Epidermal melanocyte (primary cell): Measurements from ENCODE around the gene SNX33.
A peak's percentile ranks its signal among the peaks of the same experiment; 100 is the strongest.
"Not testable (repeated sequence)": the region's sequence is repeated elsewhere in the genome, so short reads cannot be mapped to it uniquely, and the experiment has no call there.

Experiments used
- DNase-seq: peaks from one replicate; pipeline ENCODE4 v3.0.0; 2011; ENCODE audit warnings: low spot score; ENCODE audit not compliant: insufficient read length

The SNX33 gene

GRCh38 chr15:75659928-75660645 lies 12.4 kb downstream of the SNX33 start:
- peak; percentile 72 for DNase-seq

- DNase-seq, result peak; percentile 95
Measured at GRCh38 chr15:75661100-75661755, 13.5 kb downstream of the SNX33 start.

- no peak for DNase-seq
Measured at GRCh38 chr15:75661756-75662140, 14.0 kb downstream of the SNX33 start.

- DNase-seq, result no peak
Measured at GRCh38 chr15:75662823-75663519, 15.3 kb downstream of the SNX33 start.

GRCh38 chr15:75663931-75664421 lies 16.3 kb downstream of the SNX33 start:
- no peak for DNase-seq

GRCh38 chr15:75666823-75667501 lies 19.2 kb downstream of the SNX33 start:
- DNase-seq, result peak; percentile 74

GRCh38 chr15:75669191-75669878 lies 21.6 kb downstream of the SNX33 start:
- no peak for DNase-seq

- no peak for DNase-seq
Measured at GRCh38 chr15:75669879-75670212, 22.1 kb downstream of the SNX33 start.

GRCh38 chr15:75671730-75672602 lies 24.3 kb downstream of the SNX33 start:
- DNase-seq, result no peak

- DNase-seq, result peak; percentile 50
Measured at GRCh38 chr15:75672646-75673425, 25.1 kb downstream of the SNX33 start.

- DNase-seq, result peak; percentile 71
Measured at GRCh38 chr15:75673426-75674235, 25.9 kb downstream of the SNX33 start.

GRCh38 chr15:75674366-75674765 lies 26.7 kb downstream of the SNX33 start:
- DNase-seq, result no peak

GRCh38 chr15:75675579-75676404 lies 28.1 kb downstream of the SNX33 start:
- no peak for DNase-seq

- DNase-seq, result no peak
Measured at GRCh38 chr15:75676688-75677464, 29.2 kb downstream of the SNX33 start.

GRCh38 chr15:75677465-75678323 lies 30.0 kb downstream of the SNX33 start:
- DNase-seq, result no peak

GRCh38 chr15:75678324-75678690 lies 30.6 kb downstream of the SNX33 start:
- DNase-seq, result not testable (repeated sequence)
